T47D (cell line): ENCODE data around the gene TFCP2.
A peak's percentile ranks its signal among the peaks of the same experiment; 100 is the strongest.
"Not testable (repeated sequence)": the region's sequence is repeated elsewhere in the genome, so short reads cannot be mapped to it uniquely, and the experiment has no call there.

Source experiments
- DNase-seq, 2 experiments: peaks; one replicate each; pipeline versions ENCODE4 v3.0.0 to v3.0.0-alpha.2; 2011 to 2012; ENCODE audit warnings: low read depth in 1 of 2, low spot score in 1 of 2
- JUND ChIP-seq: IDR thresholded peaks from 2 replicates; pipeline ENCODE4 v1.6.1; 2012; ENCODE audit warnings: low read depth
- in situ Hi-C: cut with HindIII; loops from 2 replicates; pipeline ENCODE4 v1.10.0; 2016; ENCODE audit warnings: low sequenced_read_pairs, low pct_unique_long_range_greater_than_20kb

TFCP2 gene

DNA sequence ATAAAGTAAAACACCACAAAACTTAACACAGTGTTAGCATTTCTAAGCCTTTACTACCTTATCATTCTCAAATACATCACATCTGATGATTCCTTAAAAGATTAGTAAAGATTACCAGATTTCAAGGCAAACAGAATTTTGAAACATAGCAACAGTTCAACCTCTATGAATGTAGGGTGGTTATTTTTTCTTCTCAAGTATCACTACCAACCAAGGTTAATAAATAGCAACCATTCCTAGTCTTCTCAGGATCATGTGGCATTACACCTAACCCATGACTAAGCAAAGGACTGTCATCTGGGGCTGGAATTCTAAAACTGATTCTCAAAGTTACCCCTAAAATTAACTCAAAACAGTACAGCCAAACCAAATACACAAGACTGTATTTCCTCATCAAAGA, 50.1 kb downstream of the TFCP2 start:
- no peak for TF ChIP-seq JUND
- DNase-seq, result no peak
- in situ Hi-C loops, result no loop called here

DNA sequence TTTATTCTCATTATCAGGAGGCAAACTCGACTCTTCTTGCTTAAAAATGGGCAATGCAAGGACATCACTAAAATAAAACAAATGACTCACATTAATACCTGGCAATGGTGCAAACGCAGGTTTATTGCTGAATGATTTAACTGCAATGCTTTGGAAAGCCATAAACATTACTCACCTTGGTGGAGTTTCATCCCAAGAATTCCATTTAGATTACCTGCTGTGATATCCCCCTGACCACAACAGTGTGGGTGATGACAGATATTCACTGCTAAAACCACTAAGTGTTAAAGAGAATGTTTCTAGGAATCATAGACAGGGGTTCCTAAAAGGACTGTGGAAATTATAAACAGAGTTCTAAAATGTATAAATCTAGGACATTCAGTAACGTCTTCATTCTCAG, 54.2 kb downstream of the TFCP2 start:
- in situ Hi-C loops, result no loop called here
- DNase-seq, result no peak
- TF ChIP-seq JUND, result no peak

DNA sequence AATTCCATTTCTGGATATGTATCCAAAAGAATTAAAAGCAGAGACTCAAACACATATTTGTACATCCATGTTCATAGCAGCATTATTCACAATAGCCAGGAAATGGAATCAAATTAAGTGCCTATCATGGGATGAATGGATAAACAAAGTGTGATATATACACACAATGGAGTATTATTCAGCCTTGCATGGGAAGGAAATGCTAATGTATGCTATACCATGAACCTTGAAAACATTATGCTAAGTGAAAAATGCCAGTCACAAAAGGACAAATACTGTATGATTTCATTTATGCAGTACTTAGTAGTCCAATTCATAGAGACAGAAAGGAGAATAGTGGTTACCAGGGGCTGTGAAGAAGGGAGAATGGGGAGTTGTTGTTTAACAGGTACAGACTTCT, 57.4 kb downstream of the TFCP2 start:
- in situ Hi-C loops, result no loop called here
- no peak for TF ChIP-seq JUND
- no peak for DNase-seq

DNA sequence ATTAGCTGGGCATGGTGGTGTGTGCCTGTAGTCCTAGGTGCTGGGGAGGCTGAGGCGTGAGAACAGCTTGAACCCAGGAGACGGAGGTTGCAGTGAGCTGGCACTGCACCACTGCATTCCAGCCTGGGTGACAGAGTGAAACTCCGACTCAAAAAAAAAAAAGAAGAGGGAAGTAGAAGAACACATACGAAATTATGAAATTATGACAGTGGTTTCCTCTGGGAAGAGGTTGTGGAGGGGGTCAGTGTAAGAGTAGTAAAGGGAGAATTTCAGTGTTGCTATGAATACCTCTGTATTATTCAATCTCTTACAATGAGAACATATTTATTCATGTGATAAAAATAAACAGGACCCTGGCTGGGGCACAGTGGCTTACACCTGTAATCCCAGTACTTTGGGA, 64.8 kb downstream of the TFCP2 start:
- DNase-seq, result no peak
- in situ Hi-C loops, result no loop called here
- no peak for TF ChIP-seq JUND

GRCh38 chr12:51103977-51104376, 69.0 kb downstream of the TFCP2 start:
- no peak for DNase-seq
- in situ Hi-C loops, result no loop called here
- TF ChIP-seq JUND, result no peak

GRCh38 chr12:51098611-51099010, 74.3 kb downstream of the TFCP2 start:
- TF ChIP-seq JUND, result no peak

GRCh38 chr12:51090705-51091229, 82.2 kb downstream of the TFCP2 start:
- DNase-seq, result no peak
- TF ChIP-seq JUND, result no peak
- in situ Hi-C loops, result no loop called here

More at GRCh38 chr12:51098611-51099010, 74.3 kb downstream of the TFCP2 start:
- in situ Hi-C loops, result no loop called here
- DNase-seq, result no peak

- DNase-seq, result no peak
- in situ Hi-C loops, result no loop called here
- no peak for TF ChIP-seq JUND
Observed at GRCh38 chr12:51087818-51088217, 85.1 kb downstream of the TFCP2 start.

- in situ Hi-C loops, result no loop called here
- TF ChIP-seq JUND, result no peak
- DNase-seq, result no peak
Observed at GRCh38 chr12:51086933-51087332, 86.0 kb downstream of the TFCP2 start.

GRCh38 chr12:51085757-51086156, 87.2 kb downstream of the TFCP2 start:
- DNase-seq, result peak in 1 of 2 experiments; percentile 62
- peak; percentile 63; the same call in 1 of the 2 replicates for TF ChIP-seq JUND
- in situ Hi-C loops, result no loop called here

DNA sequence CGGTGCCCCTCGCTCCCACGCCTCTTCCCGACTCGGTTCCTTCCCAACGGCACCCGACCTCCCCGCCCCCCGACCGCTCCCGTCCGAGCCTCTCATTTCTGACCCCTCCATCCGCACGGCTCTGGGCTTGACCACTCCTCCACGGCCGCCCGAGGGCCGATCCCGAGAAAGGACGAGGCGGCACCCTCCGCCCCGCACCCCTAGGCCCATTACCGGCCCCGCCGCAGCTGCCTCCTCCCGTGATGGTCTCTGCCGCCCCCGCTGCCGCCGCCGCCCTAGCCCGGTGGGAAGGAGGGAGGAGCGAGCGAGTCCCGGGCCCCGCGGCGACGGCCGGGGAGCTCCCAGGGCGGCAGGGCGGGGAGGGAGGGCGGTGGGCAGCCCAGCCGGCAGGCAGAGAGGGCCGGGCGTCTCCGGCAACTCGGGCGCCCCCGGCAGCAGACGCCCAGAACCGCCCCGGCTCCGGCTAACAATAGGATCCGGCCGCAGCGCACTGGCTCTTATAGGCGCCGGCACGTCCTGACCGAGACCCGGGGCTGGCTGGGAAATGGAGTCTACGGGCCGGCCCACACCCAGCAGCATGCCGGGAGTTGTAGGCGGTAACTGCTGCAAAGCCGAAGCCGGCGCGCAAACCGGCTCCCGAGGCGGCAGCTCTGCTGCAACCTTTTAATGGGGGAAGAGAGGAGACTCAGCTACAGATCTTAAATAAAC, 89.7 kb downstream of the TFCP2 start, which contains the start of gene CSRNP2:
CSRNP2 (minus strand) TSS at position 471 of the 708 bp plus-strand sequence. CDS start 7,035 bp downstream, outside the sequence.
- peak; percentile 93 to 97 for DNase-seq
- in situ Hi-C loops, result no loop called here
- no peak for TF ChIP-seq JUND

DNA sequence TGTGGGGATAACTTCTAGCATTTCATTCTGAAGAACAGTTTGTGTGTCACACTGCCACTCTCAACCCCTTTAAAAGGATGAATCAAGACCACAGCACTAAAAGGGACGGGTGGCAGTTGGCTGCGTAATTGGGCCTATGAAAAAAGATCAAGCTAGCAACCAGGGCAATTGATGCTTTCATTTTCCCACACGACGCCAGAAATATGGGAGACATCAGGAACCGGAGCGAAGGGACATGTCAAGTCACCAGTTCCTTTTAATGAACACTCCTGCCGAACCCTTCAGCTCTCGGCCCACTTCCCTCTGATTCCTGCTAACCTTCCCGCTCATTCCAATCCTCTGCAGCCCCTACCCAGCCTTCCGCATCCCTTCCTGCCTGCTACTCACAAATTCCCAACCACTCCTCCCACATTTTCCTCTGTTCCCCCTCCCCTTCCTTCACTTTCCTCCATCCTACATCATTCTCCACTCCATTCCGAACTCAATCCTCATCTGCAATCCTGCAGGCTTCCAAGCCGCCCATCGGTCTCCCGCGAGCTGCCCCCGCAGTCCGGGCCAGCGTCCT, 90.3 kb downstream of the TFCP2 start:
- in situ Hi-C loops, result no loop called here
- peak in 1 of 2 experiments; percentile 30 for DNase-seq
- no peak for TF ChIP-seq JUND

- in situ Hi-C loops, result no loop called here
- DNase-seq, result no peak
- TF ChIP-seq JUND, result no peak
Observed at GRCh38 chr12:51081421-51081820, 91.5 kb downstream of the TFCP2 start.

- no peak for DNase-seq
- in situ Hi-C loops, result no loop called here
- no peak for TF ChIP-seq JUND
Observed at GRCh38 chr12:51080136-51080535, 92.8 kb downstream of the TFCP2 start.

- DNase-seq, in situ Hi-C loops: not testable (repeated sequence)
Observed at GRCh38 chr12:51078866-51079265, 94.1 kb downstream of the TFCP2 start.

DNA sequence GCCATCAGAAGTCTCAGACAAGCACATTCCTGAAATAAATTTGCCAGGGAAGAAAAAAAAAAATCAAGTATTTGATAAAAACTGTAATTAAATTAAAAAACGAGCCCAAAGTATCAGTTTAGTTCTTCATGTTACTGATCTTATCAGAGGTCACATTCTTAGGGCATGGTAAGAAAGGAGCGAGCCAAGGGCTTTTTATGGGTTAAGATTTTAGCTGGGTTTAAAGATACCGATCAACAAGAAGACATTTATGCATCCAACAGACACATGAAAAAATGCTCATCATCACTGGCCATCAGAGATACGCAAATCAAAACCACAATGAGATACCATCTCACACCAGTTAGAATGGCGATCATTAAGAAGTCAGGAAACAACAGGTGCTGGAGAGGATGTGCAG, 94.6 kb downstream of the TFCP2 start:
- DNase-seq, in situ Hi-C loops: not testable (repeated sequence)
